Liver (tissue), 9 donors: ENCODE results near the gene APOBEC3A. TPM values are rescaled to one million over a fixed set of nuclear protein-coding genes. Genes with fewer than 3 reads are reported as not detected.

ENCODE experiments used
- DNase-seq: peaks from one replicate; pipeline ENCODE4 v3.0.0-alpha.2; 2017; ENCODE audit warnings: low spot score
- H3K27ac ChIP-seq, 2 donors: one replicate each; pipeline ENCODE4 v1.7.0; 2013; ENCODE audit warnings: inconsistent platforms in 2 of 2, low read length in 2 of 2, control low read depth in 1 of 2, low read depth in 1 of 2, mild to moderate bottlenecking in 1 of 2
- H3K27me3 ChIP-seq, 4 donors: one replicate each; pipeline versions ENCODE4 v1.6.1 to v1.7.0; 2013; ENCODE audit warnings: low read length in 3 of 4, inconsistent platforms in 1 of 4, mild to moderate bottlenecking in 1 of 4, moderate library complexity in 1 of 4; ENCODE audit not compliant: control insufficient read depth in 4 of 4, insufficient read depth in 4 of 4
- H3K36me3 ChIP-seq, 4 donors: one replicate each; pipeline versions ENCODE4 v1.6.1 to v1.7.0; 2013; ENCODE audit warnings: low read length in 3 of 4, mild to moderate bottlenecking in 3 of 4, low read depth in 1 of 4, moderate library complexity in 1 of 4; ENCODE audit not compliant: control insufficient read depth in 4 of 4, insufficient read depth in 3 of 4
- H3K4me1 ChIP-seq, 4 donors: one replicate each; pipeline versions ENCODE4 v1.6.1 to v1.7.0; 2013; ENCODE audit warnings: low read length in 3 of 4, mild to moderate bottlenecking in 3 of 4, moderate library complexity in 1 of 4; ENCODE audit not compliant: control insufficient read depth in 4 of 4, insufficient read depth in 4 of 4
- H3K4me3 ChIP-seq, 3 donors: one replicate each; pipeline versions ENCODE4 v1.6.1 to v1.7.0; 2013; ENCODE audit warnings: low read length in 3 of 3, control low read depth in 1 of 3, low read depth in 1 of 3, mild to moderate bottlenecking in 1 of 3
- H3K9ac ChIP-seq, 2 donors: one replicate each; pipeline ENCODE4 v1.7.0; 2013; ENCODE audit warnings: low read length in 2 of 2, mild to moderate bottlenecking in 2 of 2, moderate library complexity in 2 of 2, control low read depth in 1 of 2, low read depth in 1 of 2
- H3K9me3 ChIP-seq, 4 donors: one replicate each; pipeline versions ENCODE4 v1.6.1 to v1.7.0; 2013; ENCODE audit warnings: low read length in 3 of 4; ENCODE audit not compliant: control insufficient read depth in 4 of 4
- ATF3 ChIP-seq: IDR thresholded peaks from 2 replicates; pipeline ENCODE4 v1.6.1; 2016; ENCODE audit warnings: antibody characterized with exemption
- CTCF ChIP-seq: fragments of 150-350 bp; IDR thresholded peaks from 2 replicates; pipeline ENCODE4 v1.5.1; 2017; ENCODE audit warnings: improper control_type of control experiment, low read depth, low read length; ENCODE audit not compliant: missing input control
- EGR1 ChIP-seq, 2 donors: IDR thresholded peaks; 2 replicates each; pipeline ENCODE4 v1.6.1; 2016 to 2018; ENCODE audit warnings: antibody characterized with exemption in 2 of 2, low read depth in 2 of 2
- FOXA1 ChIP-seq: IDR thresholded peaks from 2 replicates; pipeline ENCODE4 v1.6.1; 2016; ENCODE audit warnings: antibody characterized with exemption
- GABPA ChIP-seq, 2 donors: IDR thresholded peaks in 1 of 2; conservative IDR thresholded peaks in 1 of 2; 2 replicates each; pipeline ENCODE4 v1.6.1; 2016; ENCODE audit warnings: antibody characterized with exemption in 2 of 2, mild to moderate bottlenecking in 1 of 2, moderate library complexity in 1 of 2
- HNF4A ChIP-seq, 2 donors: conservative IDR thresholded peaks; 2 replicates each; pipeline ENCODE4 v1.6.1; 2016; ENCODE audit warnings: antibody characterized with exemption in 2 of 2, mild to moderate bottlenecking in 2 of 2
- HNF4G ChIP-seq: IDR thresholded peaks from 2 replicates; pipeline ENCODE4 v1.6.1; 2016; ENCODE audit warnings: antibody characterized with exemption
- JUND ChIP-seq, 2 donors: IDR thresholded peaks; 2 replicates each; pipeline ENCODE4 v1.6.1; 2016; ENCODE audit warnings: antibody characterized with exemption in 2 of 2
- MAX ChIP-seq: IDR thresholded peaks from 2 replicates; pipeline ENCODE4 v1.6.1; 2016; ENCODE audit warnings: antibody characterized with exemption
- NR2F2 ChIP-seq: IDR thresholded peaks from 2 replicates; pipeline ENCODE4 v1.6.1; 2016; ENCODE audit warnings: antibody characterized with exemption
- RAD21 ChIP-seq, 2 donors: IDR thresholded peaks; 2 replicates each; pipeline ENCODE4 v1.6.1; 2016; ENCODE audit warnings: antibody characterized with exemption in 2 of 2, mild to moderate bottlenecking in 2 of 2
- REST ChIP-seq: IDR thresholded peaks from 2 replicates; pipeline ENCODE4 v1.6.1; 2016; ENCODE audit warnings: antibody characterized with exemption, mild to moderate bottlenecking
- RXRA ChIP-seq, 2 donors: IDR thresholded peaks; 2 replicates each; pipeline ENCODE4 v1.6.1; 2017 to 2018; ENCODE audit warnings: antibody characterized with exemption in 2 of 2, mild to moderate bottlenecking in 1 of 2
- TAF1 ChIP-seq: conservative IDR thresholded peaks from 2 replicates; pipeline ENCODE4 v1.6.1; 2016; ENCODE audit warnings: antibody characterized with exemption, mild to moderate bottlenecking
- YY1 ChIP-seq: IDR thresholded peaks from 2 replicates; pipeline ENCODE4 v1.6.1; 2016; ENCODE audit warnings: antibody characterized with exemption, mild to moderate bottlenecking
- ZBTB33 ChIP-seq: IDR thresholded peaks from 2 replicates; pipeline ENCODE4 v1.6.1; 2016; ENCODE audit warnings: antibody characterized with exemption
- WGBS: extraction: QIAGEN DNeasy Blood & Tissue Kit; methylation state at CpG from one replicate; pipeline ENCODE4 v1.1.7; 2013; 5-methylcytosine and 5-hydroxymethylcytosine counted together
- polyA plus RNA-seq, 2 donors: library from polyadenylated mRNA; stranded (reverse) in 1 of 2; unstranded in 1 of 2; fragments of 200-250 nt in 1 of 2; fragments of >200 nt in 1 of 2; fragmentation: Nextera tagmentation in 1 of 2; extraction: Ambion mirVana in 1 of 2; gene quantifications; one replicate each; pipeline versions ENCODE4 v1.2.1 to v1.2.3, GENCODE V29; 2013 to 2015
- total RNA-seq, 2 donors: library from RNA; depleted of rRNA; stranded (reverse); fragments of >200 nt; gene quantifications; one replicate each; pipeline ENCODE4 v1.2.3, GENCODE V29; 2014
- donor health status: healthy.
- donor health status: healthy.
- donor health status: healthy.
- donor health status: healthy.
- donor health status: healthy.

The APOBEC3A gene
- total and polyA plus RNA-seq, 4 donors: 0.26 to 8.7 (median 4.6) TPM

DNA sequence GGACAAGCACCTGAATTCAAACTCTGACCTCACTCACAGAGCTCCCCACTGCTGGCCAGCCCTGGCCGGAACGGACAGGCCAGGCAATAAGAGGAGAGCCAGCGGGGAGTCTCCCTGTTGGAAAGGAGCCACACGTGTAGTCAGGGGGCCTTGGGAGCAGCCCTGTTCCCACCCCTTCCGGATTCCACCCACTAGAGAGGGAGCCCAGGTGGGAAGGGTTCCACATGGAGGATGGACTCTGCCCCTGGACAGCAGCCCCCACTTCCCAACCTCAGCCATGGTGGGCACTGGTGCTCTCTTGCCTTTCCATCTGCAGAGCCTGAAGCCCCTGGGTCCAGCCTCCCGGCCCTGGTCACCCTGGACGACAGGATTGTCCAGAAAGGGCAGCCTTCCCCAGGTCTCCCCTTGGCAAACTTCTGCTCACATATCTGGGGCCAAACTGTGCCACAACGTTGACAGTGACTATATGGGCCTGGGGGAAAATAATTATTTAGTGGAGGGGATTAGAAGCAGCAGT, 7.5 kb upstream of the APOBEC3A start:
- Histone ChIP-seq H3K9me3 (no peaks in the 10 kb centered on the region), H3K4me1 (no peaks in the 10 kb centered on the region), H3K4me3 (no peak overlapping the region), H3K27ac (no peak overlapping the region), H3K27me3 (no peaks in the 10 kb centered on the region), H3K9ac (no peak overlapping the region), H3K36me3 (no peaks in the 10 kb centered on the region)
- WGBS: 76% methylated on average over 8 of the region's 8 CpGs
- TF ChIP-seq NR2F2 (no peak), CTCF (no peak), GABPA (IDR thresholded peaks at IDR 0.05 in 1 of 2, conservative IDR thresholded peaks at IDR 0.05 in 1 of 2) (no peak), HNF4A (conservative IDR thresholded peaks at IDR 0.05) (no peak), EGR1 (IDR thresholded peaks at IDR 0.05; ENCODE audit: low read depth in 2 of 2) (no peak), ATF3 (no peak), YY1 (no peak), TAF1 (no peak), REST (no peak), RXRA (IDR thresholded peaks at IDR 0.05) (no peak), ZBTB33 (no peak), FOXA1 (no peak), RAD21 (IDR thresholded peaks at IDR 0.05) (no peak), MAX (no peak), JUND (IDR thresholded peaks at IDR 0.05) (no peak), HNF4G (no peak)
- DNase-seq: no peak
